ENCODE measurements around the gene MAP2K6. TPM values are rescaled to one million over a fixed set of nuclear protein-coding genes. Genes with fewer than 3 reads are reported as not detected.
A peak's percentile ranks its signal among the peaks of the same experiment; 100 is the strongest.

Gene MAP2K6
- total RNA-seq, 2 experiments from 2014 or later, result 10.3 to 27.6 TPM

DNA sequence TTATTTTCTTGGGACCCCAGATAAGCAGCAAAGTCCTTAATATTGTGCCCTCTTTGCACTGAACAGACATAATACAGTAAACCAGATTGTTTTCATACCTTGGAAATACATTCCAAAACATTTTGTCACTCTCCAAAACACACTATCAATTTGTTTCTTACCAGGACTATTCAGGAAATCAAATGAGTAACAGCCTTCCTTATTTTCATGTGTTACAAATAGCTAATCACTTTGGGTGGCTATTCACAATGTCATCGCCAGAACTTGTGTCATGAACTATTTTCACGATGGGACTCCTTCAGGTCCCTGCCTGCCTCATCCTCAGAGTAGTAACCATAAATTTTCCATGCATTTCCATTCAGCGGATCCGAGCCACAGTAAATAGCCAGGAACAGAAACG is 104.5 kb downstream of the MAP2K6 start:
- intact Hi-C loops (cut with micrococcal nuclease; ENCODE audit: unreplicated experiment), result no loop called here
- H3K27ac ChIP-seq (ENCODE audit: low read depth, low read length, poor library complexity, severe bottlenecking), result no peak overlapping the region
- CTCF ChIA-PET (ENCODE audit: unreplicated experiment), result interaction anchor here (0.6 to 1.6 kb wide), 2 partner anchors 13 to 105 kb away, joined by 3 to 4 read pairs; partner anchors contain the start of gene MAP2K6
- H3K9me2 ChIP-seq (ENCODE audit: insufficient read depth, low read length), result no peaks in the 10 kb centered on the region
- no peak overlapping the region for H3K4me3 ChIP-seq (ENCODE audit: low read depth, low read length, poor library complexity, severe bottlenecking)
- no peak overlapping the region for H3K4me2 ChIP-seq (ENCODE audit: low read length)
- BruUV-seq (replicated peaks), result no TSS peak
- H3K4me1 ChIP-seq (ENCODE audit: insufficient read depth, low read length, poor library complexity, severe bottlenecking), result peaks cover 22% of the 10 kb centered on the region
- peaks cover 30% of the 10 kb centered on the region for H3K36me3 ChIP-seq (ENCODE audit: insufficient read depth, low read length)
- H2AFZ ChIP-seq (ENCODE audit: low read length), result no peak overlapping the region
- no peaks in the 10 kb centered on the region for H3K79me2 ChIP-seq (ENCODE audit: insufficient read depth, low read depth, low read length)
- H4K20me1 ChIP-seq (ENCODE audit: insufficient read depth, low read length), result no peaks in the 10 kb centered on the region
- no peak for TF ChIP-seq EZH2phosphoT487 (IDR thresholded peaks at IDR 0.05; ENCODE audit: borderline replicate concordance, low read depth, low read length)
- TF ChIP-seq, protein P1, sequence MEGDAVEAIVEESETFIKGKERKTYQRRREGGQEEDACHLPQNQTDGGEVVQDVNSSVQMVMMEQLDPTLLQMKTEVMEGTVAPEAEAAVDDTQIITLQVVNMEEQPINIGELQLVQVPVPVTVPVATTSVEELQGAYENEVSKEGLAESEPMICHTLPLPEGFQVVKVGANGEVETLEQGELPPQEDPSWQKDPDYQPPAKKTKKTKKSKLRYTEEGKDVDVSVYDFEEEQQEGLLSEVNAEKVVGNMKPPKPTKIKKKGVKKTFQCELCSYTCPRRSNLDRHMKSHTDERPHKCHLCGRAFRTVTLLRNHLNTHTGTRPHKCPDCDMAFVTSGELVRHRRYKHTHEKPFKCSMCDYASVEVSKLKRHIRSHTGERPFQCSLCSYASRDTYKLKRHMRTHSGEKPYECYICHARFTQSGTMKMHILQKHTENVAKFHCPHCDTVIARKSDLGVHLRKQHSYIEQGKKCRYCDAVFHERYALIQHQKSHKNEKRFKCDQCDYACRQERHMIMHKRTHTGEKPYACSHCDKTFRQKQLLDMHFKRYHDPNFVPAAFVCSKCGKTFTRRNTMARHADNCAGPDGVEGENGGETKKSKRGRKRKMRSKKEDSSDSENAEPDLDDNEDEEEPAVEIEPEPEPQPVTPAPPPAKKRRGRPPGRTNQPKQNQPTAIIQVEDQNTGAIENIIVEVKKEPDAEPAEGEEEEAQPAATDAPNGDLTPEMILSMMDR (conservative IDR thresholded peaks at IDR 0.05; ENCODE audit: low read length), result no peak
- no peak for DNase-seq (ENCODE audit: low spot score)
- POLR2A ChIA-PET, result interaction anchor here (0.5 to 2.4 kb wide), 4 partner anchors 10 to 291 kb away, joined by 3 to 10 read pairs (median 4); no protein-coding TSS in a partner anchor
- no peaks in the 10 kb centered on the region for H3K9me3 ChIP-seq (ENCODE audit: low read length)

DNA sequence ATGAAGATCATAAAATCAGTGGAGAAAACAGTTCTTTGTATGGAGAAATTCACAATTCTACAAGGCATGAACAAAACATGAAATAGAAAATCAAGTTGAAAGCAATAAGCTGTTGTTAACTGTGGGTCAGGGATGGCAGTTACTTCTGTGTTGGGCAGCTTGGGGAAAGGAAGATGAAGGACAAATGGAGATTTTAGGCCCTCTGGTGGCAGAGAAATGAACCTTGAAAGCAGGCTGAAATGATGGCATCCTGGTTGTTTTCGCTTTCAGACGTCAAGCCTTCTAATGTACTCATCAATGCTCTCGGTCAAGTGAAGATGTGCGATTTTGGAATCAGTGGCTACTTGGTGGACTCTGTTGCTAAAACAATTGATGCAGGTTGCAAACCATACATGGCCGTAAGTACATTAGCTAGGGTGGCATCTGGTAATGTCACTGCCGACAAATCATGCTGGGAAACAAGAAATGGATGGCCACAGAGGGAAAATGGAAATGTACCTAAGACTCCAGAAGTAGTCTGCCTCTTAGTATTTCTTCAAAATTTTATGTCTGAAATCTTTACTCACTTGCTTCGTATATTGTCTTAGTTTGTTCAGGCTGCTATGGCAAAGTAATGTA is 108.9 kb downstream of the MAP2K6 start:
- peaks cover 5% of the 10 kb centered on the region for H3K4me1 ChIP-seq (ENCODE audit: insufficient read depth, low read length, poor library complexity, severe bottlenecking)
- no peaks in the 10 kb centered on the region for H3K79me2 ChIP-seq (ENCODE audit: insufficient read depth, low read depth, low read length)
- no peak overlapping the region for H3K4me3 ChIP-seq (ENCODE audit: low read depth, low read length, poor library complexity, severe bottlenecking)
- ChIA-PET CTCF (ENCODE audit: unreplicated experiment) (interaction anchor here (0.6 to 2.9 kb wide), 4 partner anchors 17 to 165 kb away, joined by 3 to 9 read pairs (median 6); no protein-coding TSS in a partner anchor), POLR2A (interaction anchor here (0.5 to 1.8 kb wide), 19 partner anchors 10 to 1188 kb away, joined by 3 to 6 read pairs (median 3); no protein-coding TSS in a partner anchor)
- H3K4me2 ChIP-seq (ENCODE audit: low read length), result no peak overlapping the region
- BruUV-seq (replicated peaks), result no TSS peak
- H3K27ac ChIP-seq (ENCODE audit: low read depth, low read length, poor library complexity, severe bottlenecking), result no peak overlapping the region
- no peak overlapping the region for H2AFZ ChIP-seq (ENCODE audit: low read length)
- H4K20me1 ChIP-seq (ENCODE audit: insufficient read depth, low read length), result no peaks in the 10 kb centered on the region
- TF ChIP-seq EZH2phosphoT487 (IDR thresholded peaks at IDR 0.05; ENCODE audit: borderline replicate concordance, low read depth, low read length), result no peak
- TF ChIP-seq, protein P1 (conservative IDR thresholded peaks at IDR 0.05; ENCODE audit: low read length), result peak; percentile 89
- intact Hi-C loops (cut with micrococcal nuclease; ENCODE audit: unreplicated experiment), result loop anchor here (1.0 to 5.0 kb wide), 5 partner anchors 106 to 751 kb away; no protein-coding TSS in a partner anchor
- DNase-seq (ENCODE audit: low spot score), result peak; percentile 71
- no peaks in the 10 kb centered on the region; the same call in 1 of the 2 replicates for H3K9me3 ChIP-seq (ENCODE audit: low read length)
- H3K36me3 ChIP-seq (ENCODE audit: insufficient read depth, low read length), result peaks cover 40% of the 10 kb centered on the region
- H3K9me2 ChIP-seq (ENCODE audit: insufficient read depth, low read length), result no peaks in the 10 kb centered on the region

DNA sequence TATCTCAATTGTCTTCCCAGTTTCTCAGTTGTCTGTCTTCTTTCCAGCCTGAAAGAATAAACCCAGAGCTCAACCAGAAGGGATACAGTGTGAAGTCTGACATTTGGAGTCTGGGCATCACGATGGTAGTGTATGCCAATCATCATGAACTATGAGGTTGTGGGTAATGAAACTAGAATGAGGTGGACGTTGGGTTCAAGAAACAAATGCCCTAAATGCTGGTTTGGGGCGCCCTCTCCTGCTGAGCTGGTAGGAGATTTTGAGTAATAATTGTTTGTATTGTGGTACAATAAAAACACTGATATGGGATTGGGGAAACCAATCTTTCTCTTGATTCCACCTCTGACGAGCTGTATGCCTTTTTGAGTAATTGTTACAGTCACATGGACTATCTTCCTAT is 110.4 kb downstream of the MAP2K6 start:
- no TSS peak for BruUV-seq (replicated peaks)
- DNase-seq (ENCODE audit: low spot score), result no peak
- H3K79me2 ChIP-seq (ENCODE audit: insufficient read depth, low read depth, low read length), result no peaks in the 10 kb centered on the region
- intact Hi-C loops (cut with micrococcal nuclease; ENCODE audit: unreplicated experiment), result loop anchor here (2.0 to 5.0 kb wide), 6 partner anchors 108 to 1097 kb away; no protein-coding TSS in a partner anchor
- H2AFZ ChIP-seq (ENCODE audit: low read length), result no peak overlapping the region
- no peak for TF ChIP-seq EZH2phosphoT487 (IDR thresholded peaks at IDR 0.05; ENCODE audit: borderline replicate concordance, low read depth, low read length)
- TF ChIP-seq, protein P1 (conservative IDR thresholded peaks at IDR 0.05; ENCODE audit: low read length), result peak; percentile 73
- no peaks in the 10 kb centered on the region for H3K9me2 ChIP-seq (ENCODE audit: insufficient read depth, low read length)
- ChIA-PET CTCF (ENCODE audit: unreplicated experiment) (interaction anchor here (1.4 to 2.9 kb wide), 3 partner anchors 19 to 166 kb away, joined by 3 to 9 read pairs (median 7); no protein-coding TSS in a partner anchor), POLR2A (interaction anchor here (0.6 to 1.8 kb wide), 9 partner anchors 11 to 371 kb away, joined by 3 to 4 read pairs (median 4); no protein-coding TSS in a partner anchor)
- peaks cover 31% of the 10 kb centered on the region for H3K36me3 ChIP-seq (ENCODE audit: insufficient read depth, low read length)
- no peak overlapping the region for H3K4me3 ChIP-seq (ENCODE audit: low read depth, low read length, poor library complexity, severe bottlenecking)
- H3K4me2 ChIP-seq (ENCODE audit: low read length), result no peak overlapping the region
- H3K27ac ChIP-seq (ENCODE audit: low read depth, low read length, poor library complexity, severe bottlenecking), result no peak overlapping the region
- peaks cover 5% of the 10 kb centered on the region for H3K4me1 ChIP-seq (ENCODE audit: insufficient read depth, low read length, poor library complexity, severe bottlenecking)
- H3K9me3 ChIP-seq (ENCODE audit: low read length), result no peaks in the 10 kb centered on the region; the same call in 1 of the 2 replicates
- no peaks in the 10 kb centered on the region for H4K20me1 ChIP-seq (ENCODE audit: insufficient read depth, low read length)

Data from OCI-LY7 (cell line).